ENCODE data around the gene SORD.

SORD gene

DNA sequence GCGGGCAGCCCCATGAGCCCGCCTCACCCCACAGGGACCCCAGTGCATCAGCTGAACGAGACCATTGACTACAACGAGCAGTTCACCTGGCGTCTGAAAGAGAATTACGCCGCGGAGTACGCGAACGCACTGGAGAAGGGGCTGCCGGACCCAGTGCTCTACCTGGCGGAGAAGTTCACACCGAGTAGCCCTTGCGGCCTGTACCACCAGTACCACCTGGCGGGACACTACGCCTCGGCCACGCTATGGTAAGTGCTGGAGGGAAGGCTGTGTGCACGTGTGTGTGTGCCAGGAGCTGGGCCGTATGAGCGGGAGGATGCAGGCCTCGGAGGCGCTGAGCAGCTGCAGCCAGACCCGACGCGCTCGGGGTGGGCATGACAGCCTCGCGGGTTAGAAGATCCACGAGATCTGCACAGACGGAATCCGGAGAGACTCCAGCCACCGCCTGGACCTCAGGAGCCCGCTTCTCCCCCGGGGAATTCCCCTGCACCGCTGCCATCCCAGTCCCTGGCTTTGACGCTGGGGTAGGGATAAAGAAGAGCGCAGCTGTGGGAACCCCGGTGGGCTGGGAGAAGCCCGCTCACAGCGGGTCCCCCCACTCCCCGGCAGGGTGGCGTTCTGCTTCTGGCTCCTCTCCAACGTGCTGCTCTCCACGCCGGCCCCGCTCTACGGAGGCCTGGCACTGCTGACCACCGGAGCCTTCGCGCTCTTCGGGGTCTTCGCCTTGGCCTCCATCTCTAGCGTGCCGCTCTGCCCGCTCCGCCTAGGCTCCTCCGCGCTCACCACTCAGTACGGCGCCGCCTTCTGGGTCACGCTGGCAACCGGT is 93.7 kb downstream of the SORD start:
- DNase-seq (ENCODE audit: low read depth, low spot score): peak; percentile 38

- no peak for DNase-seq (ENCODE audit: low read depth, low spot score)
Measured at GRCh38 chr15:45117308-45118130, 94.5 kb downstream of the SORD start.

GRCh38 chr15:45118131-45118588 is 95.2 kb downstream of the SORD start:
- peak; percentile 96 for DNase-seq (ENCODE audit: low read depth, low spot score)

GRCh38 chr15:45118996-45119395 is 96.0 kb downstream of the SORD start:
- no peak for DNase-seq (ENCODE audit: low read depth, low spot score)

DNA sequence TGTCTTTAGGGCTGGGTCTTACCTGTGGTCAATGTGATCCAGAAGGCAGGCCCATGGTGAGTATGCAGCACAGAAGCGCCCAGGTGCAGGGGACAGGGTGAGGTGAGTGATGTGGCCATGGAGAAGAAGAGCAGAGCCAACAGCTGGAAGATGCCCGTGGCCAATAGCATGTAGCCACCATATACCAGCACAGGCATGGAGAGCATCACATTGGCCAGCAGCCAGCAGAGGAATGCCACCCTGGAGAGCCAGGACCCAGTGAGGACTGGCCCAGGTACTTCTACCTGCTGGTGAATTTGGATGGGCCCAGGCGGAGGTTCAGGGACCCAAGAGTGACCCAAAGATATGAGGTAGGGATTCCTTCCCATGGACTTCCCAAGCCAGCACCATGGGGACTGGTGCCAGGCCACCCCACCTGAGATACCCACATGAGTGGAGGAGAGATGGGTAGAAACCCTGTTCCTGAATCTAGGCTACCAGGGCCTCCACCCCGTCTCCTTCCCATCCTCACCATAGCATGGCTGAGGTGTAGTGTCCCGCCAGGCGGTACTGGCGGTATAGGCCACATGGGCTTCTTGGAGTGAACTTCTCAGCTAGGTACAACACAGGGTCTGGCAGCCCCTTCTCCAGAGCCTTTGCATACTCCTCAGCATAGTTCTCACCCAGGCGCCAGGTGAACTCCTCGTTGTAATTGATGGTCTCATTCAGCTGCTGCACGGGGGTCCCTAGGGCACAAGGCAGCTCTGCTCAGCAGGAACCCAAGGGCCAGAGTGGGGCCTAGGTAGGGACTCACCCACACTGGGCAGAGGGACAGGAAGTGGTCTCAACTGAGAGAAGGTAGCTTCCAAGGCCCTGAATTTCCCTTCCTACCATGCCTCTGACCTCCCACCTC is 97.3 kb downstream of the SORD start:
- no peak for DNase-seq (ENCODE audit: low read depth, low spot score)

DNA sequence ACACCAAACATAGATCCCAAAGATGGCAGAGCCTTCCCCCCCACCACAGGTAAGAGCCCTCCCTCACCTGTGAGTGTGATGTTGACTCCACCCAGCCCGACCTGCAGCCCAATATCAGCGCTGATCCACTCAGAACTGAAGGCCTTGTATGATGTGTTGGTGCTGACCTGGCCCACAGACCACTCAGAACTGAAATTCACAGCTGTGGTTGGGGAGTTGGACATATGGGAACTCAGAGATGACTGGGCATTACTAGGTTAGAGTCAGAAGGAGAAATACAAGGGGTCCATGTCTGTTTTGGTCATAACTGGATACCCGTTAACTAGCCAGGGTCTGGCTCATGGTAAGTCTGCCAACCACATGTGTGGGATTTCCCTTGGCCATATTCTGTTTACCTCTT is 98.0 kb downstream of the SORD start:
- no peak for DNase-seq (ENCODE audit: low read depth, low spot score)

DNA sequence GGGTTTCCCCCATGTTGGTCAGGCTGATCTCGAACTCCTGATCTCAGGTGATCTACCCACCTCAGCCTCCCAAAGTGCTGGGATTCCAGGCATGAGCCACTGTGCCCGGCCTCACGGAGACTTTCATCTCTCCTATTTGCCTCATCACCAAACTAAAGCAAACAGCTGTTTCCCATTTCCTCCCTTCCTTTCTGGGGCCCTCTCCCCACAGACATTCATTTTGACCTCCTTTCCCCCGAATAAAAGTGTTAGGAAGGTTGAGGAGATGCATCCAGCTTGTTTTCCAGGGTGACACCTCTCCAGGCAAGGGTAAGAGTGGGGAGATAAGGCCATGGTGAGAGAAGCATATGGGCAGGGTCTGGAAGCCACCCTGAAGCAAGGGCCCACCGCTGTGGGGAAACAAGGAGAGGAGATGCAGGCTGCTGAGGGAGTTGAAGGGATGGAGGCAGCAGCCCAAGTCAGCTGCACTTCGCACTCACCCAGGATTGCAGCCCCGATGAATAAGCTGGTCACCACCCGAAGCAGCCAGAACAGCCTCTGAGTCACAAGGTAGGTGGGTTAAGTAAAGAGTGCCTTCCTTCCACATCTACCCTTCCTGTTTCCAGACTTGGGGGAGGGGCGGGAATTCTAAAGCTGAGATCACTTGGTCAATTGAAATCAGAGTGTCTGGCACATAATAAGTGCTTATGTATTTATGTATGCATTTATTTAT is 98.9 kb downstream of the SORD start:
- peak; percentile 82 for DNase-seq (ENCODE audit: low read depth, low spot score)

- DNase-seq (ENCODE audit: low read depth, low spot score): no peak
Measured at GRCh38 chr15:45122719-45123118, 99.7 kb downstream of the SORD start.

- no peak for DNase-seq (ENCODE audit: low read depth, low spot score)
Measured at GRCh38 chr15:45123397-45123796, 100.4 kb downstream of the SORD start.

GRCh38 chr15:45126535-45127158 is 103.7 kb downstream of the SORD start:
- DNase-seq (ENCODE audit: low read depth, low spot score): peak; percentile 41

All from astrocyte of the hippocampus (primary cell).